ENCODE measurements around the gene DLX2. TPM values are rescaled to one million over a fixed set of nuclear protein-coding genes. Genes with fewer than 3 reads are reported as not detected.

The DLX2 gene
- total RNA-seq, 4 donors from 2014 or later = not detected

- intact Hi-C loops (cut with DNase I) = no loop called here
- WGBS, 2 donors = 6 to 8% methylated on average over 27 to 40 of the region's 54 CpGs
- Histone ChIP-seq H3K27ac (no peak overlapping the region), H3K36me3 (no peaks in the 10 kb centered on the region), H3K4me1 (peaks cover 29 to 83% (median 35%) of the 10 kb centered on the region in 3 donors), H3K4me3 (peak overlapping the region in 2 of 4 donors; percentile 42 to 55), H3K9me3 (no peaks in the 10 kb centered on the region), H3K27me3 (peaks cover 60 to 100% (median 93%) of the 10 kb centered on the region in 4 donors)
- DNase-seq = no peak
- no peak for TF ChIP-seq POLR2A (IDR thresholded peaks at IDR 0.05)
- TF ChIP-seq, protein P1, sequence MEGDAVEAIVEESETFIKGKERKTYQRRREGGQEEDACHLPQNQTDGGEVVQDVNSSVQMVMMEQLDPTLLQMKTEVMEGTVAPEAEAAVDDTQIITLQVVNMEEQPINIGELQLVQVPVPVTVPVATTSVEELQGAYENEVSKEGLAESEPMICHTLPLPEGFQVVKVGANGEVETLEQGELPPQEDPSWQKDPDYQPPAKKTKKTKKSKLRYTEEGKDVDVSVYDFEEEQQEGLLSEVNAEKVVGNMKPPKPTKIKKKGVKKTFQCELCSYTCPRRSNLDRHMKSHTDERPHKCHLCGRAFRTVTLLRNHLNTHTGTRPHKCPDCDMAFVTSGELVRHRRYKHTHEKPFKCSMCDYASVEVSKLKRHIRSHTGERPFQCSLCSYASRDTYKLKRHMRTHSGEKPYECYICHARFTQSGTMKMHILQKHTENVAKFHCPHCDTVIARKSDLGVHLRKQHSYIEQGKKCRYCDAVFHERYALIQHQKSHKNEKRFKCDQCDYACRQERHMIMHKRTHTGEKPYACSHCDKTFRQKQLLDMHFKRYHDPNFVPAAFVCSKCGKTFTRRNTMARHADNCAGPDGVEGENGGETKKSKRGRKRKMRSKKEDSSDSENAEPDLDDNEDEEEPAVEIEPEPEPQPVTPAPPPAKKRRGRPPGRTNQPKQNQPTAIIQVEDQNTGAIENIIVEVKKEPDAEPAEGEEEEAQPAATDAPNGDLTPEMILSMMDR (IDR thresholded peaks at IDR 0.05) = peak in 5 of 6 experiments; percentile 6 to 41 (median 19)
Observed at GRCh38 chr2:172086241-172087206, 16.2 kb downstream of the DLX2 start.

DNA sequence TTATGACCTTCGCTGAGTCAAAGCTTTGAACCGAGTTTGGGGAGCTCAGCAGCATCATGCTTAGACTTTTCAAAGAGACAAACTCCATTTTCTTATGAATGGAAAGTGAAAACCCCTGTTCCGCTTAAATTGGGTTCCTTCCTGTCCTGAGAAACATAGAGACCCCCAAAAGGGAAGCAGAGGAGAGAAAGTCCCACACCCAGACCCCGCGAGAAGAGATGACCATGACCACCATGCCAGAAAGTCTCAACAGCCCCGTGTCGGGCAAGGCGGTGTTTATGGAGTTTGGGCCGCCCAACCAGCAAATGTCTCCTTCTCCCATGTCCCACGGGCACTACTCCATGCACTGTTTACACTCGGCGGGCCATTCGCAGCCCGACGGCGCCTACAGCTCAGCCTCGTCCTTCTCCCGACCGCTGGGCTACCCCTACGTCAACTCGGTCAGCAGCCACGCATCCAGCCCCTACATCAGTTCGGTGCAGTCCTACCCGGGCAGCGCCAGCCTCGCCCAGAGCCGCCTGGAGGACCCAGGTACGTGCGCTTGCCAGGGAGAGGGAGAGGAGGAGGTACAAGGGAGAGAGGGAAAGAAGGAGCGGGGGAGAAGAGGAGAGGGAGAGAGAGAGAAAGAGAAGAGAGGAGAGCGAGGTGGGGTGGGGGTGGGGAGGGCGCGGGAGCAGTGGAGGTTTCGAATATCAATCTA is 17.1 kb downstream of the DLX2 start, which contains the start of gene DLX1:
TSS of gene DLX1 (plus strand) at position 48 of the 700 bp plus-strand sequence. CDS start at position 219, 171 bp downstream.
- intact Hi-C loops (cut with DNase I) = no loop called here
- no peak for DNase-seq

DNA sequence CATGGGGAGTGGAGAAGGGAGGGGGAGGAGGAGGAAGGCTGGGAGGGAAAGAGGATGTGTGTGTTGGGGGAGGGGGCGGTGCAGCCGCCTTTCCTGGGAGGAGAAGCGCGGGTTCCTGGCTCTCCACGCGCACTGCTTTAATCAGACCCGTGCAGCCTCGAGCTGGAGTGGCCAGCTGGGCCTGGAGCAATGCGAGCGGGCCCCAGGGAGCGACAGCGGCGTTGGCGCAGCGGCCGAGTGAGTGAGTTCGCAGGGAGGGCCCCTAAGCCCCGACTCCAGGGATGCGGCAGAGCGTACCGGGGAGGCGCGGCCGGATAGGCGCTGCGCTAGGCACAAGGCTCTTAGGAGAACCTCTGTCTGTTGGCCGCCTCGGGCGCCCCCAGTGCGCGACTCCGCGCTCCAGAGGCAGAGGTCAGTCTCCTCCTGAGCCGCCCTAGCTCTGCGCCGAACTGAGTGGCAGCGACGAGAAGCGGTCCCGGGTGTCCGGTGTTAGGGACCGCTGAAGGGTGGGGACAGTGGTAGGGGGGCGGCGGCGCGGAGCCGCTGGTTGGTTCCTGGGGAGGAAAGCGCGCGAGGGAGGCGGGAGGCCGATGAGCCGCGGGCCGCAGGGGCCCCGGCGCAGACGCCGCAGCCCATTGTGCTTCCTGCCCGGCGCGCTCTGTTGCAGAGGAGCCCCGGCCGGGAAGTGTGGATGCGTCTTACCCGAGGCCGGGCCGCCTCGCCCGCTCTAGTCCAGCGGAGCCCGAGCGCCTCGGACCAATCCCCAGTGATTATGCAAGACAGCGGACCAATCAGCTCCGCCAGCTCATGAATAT is 17.8 kb downstream of the DLX2 start:
- WGBS, 2 donors = 0 to 13% methylated on average over 3 of the region's 76 CpGs
- Histone ChIP-seq H3K27me3 (peaks cover 53 to 100% (median 89%) of the 10 kb centered on the region in 4 donors), H3K36me3 (no peaks in the 10 kb centered on the region), H3K4me3 (peak overlapping the region; percentile 28 to 55 (median 38)), H3K9me3 (no peaks in the 10 kb centered on the region), H3K4me1 (peaks cover 29 to 78% (median 35%) of the 10 kb centered on the region in 3 donors), H3K27ac (no peak overlapping the region)
- intact Hi-C loops (cut with DNase I) = no loop called here
- TF ChIP-seq POLR2A (IDR thresholded peaks at IDR 0.05) = no peak
- TF ChIP-seq, protein P1 (IDR thresholded peaks at IDR 0.05) = no peak
- peak; percentile 14 for DNase-seq

More for the DNA sequence above, 17.1 kb downstream of the DLX2 start, which contains the start of gene DLX1:
- TF ChIP-seq POLR2A (IDR thresholded peaks at IDR 0.05) = no peak
- TF ChIP-seq, protein P1 (IDR thresholded peaks at IDR 0.05) = no peak
- Histone ChIP-seq H3K36me3 (no peaks in the 10 kb centered on the region), H3K9me3 (no peaks in the 10 kb centered on the region), H3K4me3 (peak within 1 kb of the TSS; percentile 28 to 55 (median 38)), H3K27ac (no peak within 1 kb of the TSS), H3K27me3 (peaks cover 61 to 100% (median 94%) of the 10 kb centered on the region in 4 donors), H3K4me1 (peaks cover 29 to 86% (median 35%) of the 10 kb centered on the region in 3 donors)
- 5 to 9% methylated on average over 9 of the region's 34 CpGs for WGBS, 2 donors

DNA sequence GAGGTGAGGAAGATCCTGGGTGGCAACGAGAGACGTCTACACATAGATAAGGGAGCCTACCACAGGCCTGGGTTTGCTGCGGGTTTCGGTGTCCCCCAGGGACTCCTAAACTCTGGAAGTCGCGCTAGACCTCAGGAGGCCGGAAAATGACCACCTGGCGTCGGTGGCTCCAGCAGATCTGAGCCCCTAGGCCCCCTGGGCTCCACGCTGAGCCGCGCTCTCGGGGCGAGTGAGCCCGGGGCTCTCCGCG is 18.4 kb downstream of the DLX2 start:
- Histone ChIP-seq H3K36me3 (no peaks in the 10 kb centered on the region), H3K27ac (no peak overlapping the region), H3K9me3 (no peaks in the 10 kb centered on the region), H3K4me1 (peaks cover 29 to 78% (median 35%) of the 10 kb centered on the region in 3 donors), H3K27me3 (peaks cover 48 to 100% (median 85%) of the 10 kb centered on the region in 4 donors), H3K4me3 (peak overlapping the region in 3 of 4 donors; percentile 33 to 55 (median 42))
- TF ChIP-seq, protein P1 (IDR thresholded peaks at IDR 0.05) = no peak
- DNase-seq = no peak
- intact Hi-C loops (cut with DNase I) = no loop called here
- WGBS, 2 donors = no CpG with 5 or more reads among the region's 17 CpGs
